ENCODE results near the gene THADA.
"Not testable (repeated sequence)": the region's sequence is repeated elsewhere in the genome, so short reads cannot be mapped to it uniquely, and the experiment has no call there.

- not testable (repeated sequence) for TF ChIP-seq POLR2AphosphoS5, CTCF, POLR2A (IDR thresholded peaks at IDR 0.05)
Measured at GRCh38 chr2:43446755-43447154, 149.1 kb downstream of the THADA start.
